OCI-LY1 (cell line): Measurements from ENCODE around the gene CNNM3.

Experiments used
- H2AFZ ChIP-seq: fragments of 200-600 bp; sonication (generic), shearing (Covaris generic); 2 replicates; pipeline ENCODE4 v1.6.0; 2014; ENCODE audit warnings: antibody characterized with exemption, mild to moderate bottlenecking, low read length
- H3F3A ChIP-seq: fragments of 200-600 bp; sonication (generic), shearing (Covaris generic); 2 replicates; pipeline ENCODE4 v1.6.0; 2014; ENCODE audit warnings: mild to moderate bottlenecking, antibody characterized with exemption, low read length, moderate library complexity; ENCODE audit not compliant: insufficient read depth
- H3K27ac ChIP-seq: fragments of 200-600 bp; sonication (generic); 2 replicates; pipeline ENCODE4 v1.5.1; 2014; ENCODE audit warnings: low read length, mixed run types, mild to moderate bottlenecking, low read depth; ENCODE audit not compliant: poor library complexity, severe bottlenecking
- H3K27me3 ChIP-seq: fragments of 200-600 bp; sonication (generic); 2 replicates; pipeline ENCODE4 v1.6.0; 2014; ENCODE audit warnings: antibody characterized with exemption, mild to moderate bottlenecking, low read length, moderate library complexity; ENCODE audit not compliant: insufficient read depth
- H3K36me3 ChIP-seq: fragments of 200-600 bp; sonication (generic); 2 replicates; pipeline ENCODE4 v1.6.1; 2014; ENCODE audit warnings: mild to moderate bottlenecking, antibody characterized with exemption, low read length, moderate library complexity, mixed read lengths; ENCODE audit not compliant: insufficient read depth
- H3K4me1 ChIP-seq: fragments of 200-600 bp; sonication (generic); 2 replicates; pipeline ENCODE4 v1.5.1; 2014; ENCODE audit warnings: mild to moderate bottlenecking, low read length, moderate library complexity; ENCODE audit not compliant: insufficient read depth, severe bottlenecking
- H3K4me2 ChIP-seq: fragments of 200-600 bp; sonication (generic), shearing (Covaris generic); 2 replicates; pipeline ENCODE4 v1.6.1; 2014; ENCODE audit warnings: low read length
- H3K4me3 ChIP-seq: fragments of 200-600 bp; sonication (generic); 2 replicates; pipeline ENCODE4 v1.5.1; 2014; ENCODE audit warnings: low read length, low read depth, mild to moderate bottlenecking, mixed read lengths; ENCODE audit not compliant: poor library complexity, severe bottlenecking
- H3K79me2 ChIP-seq: fragments of 200-600 bp; shearing (Covaris generic); 2 replicates; pipeline ENCODE4 v1.6.1; 2016; ENCODE audit warnings: mixed run types, low read length, mixed read lengths; ENCODE audit not compliant: insufficient read depth
- H3K9ac ChIP-seq: fragments of 200-600 bp; sonication (generic), shearing (Covaris generic); 2 replicates; pipeline ENCODE4 v1.6.1; 2014; ENCODE audit warnings: mild to moderate bottlenecking, low read length, mixed read lengths
- H3K9me2 ChIP-seq: fragments of 200-600 bp; sonication (generic), shearing (Covaris generic); 2 replicates; pipeline ENCODE4 v1.6.1; 2014; ENCODE audit warnings: low read depth, mild to moderate bottlenecking, low read length, mixed read lengths
- H3K9me3 ChIP-seq: fragments of 200-600 bp; shearing (Covaris generic); 2 replicates; pipeline ENCODE4 v1.6.1; 2014; ENCODE audit warnings: low read length, mixed read lengths
- H4K20me1 ChIP-seq: fragments of 200-600 bp; sonication (generic), shearing (Covaris generic); 2 replicates; pipeline ENCODE4 v1.6.0; 2016; ENCODE audit warnings: mild to moderate bottlenecking, low read length; ENCODE audit not compliant: insufficient read depth
- CTCF ChIP-seq: fragments of 200-600 bp; sonication (generic), shearing (Covaris generic); IDR thresholded peaks from 2 replicates; pipeline ENCODE4 v1.5.1; 2017; ENCODE audit warnings: mild to moderate bottlenecking, antibody characterized with exemption, low read length, moderate library complexity, mixed read lengths
- EZH2 ChIP-seq: fragments of 200-600 bp; sonication (generic), shearing (Covaris generic); IDR thresholded peaks from 2 replicates; pipeline ENCODE4 v1.8.0; 2017; ENCODE audit warnings: borderline replicate concordance, mixed run types, mild to moderate bottlenecking, antibody characterized with exemption, low read length, moderate library complexity, mixed read lengths

Gene CNNM3

GRCh38 chr2:96863575-96864342 lies 47.7 kb downstream of the CNNM3 start:
- TF ChIP-seq CTCF (no peak), EZH2 (no peak)
- Histone ChIP-seq H4K20me1 (no peaks in the 10 kb centered on the region), H2AFZ (no peak overlapping the region), H3F3A (no peaks in the 10 kb centered on the region), H3K27ac (no peak overlapping the region), H3K4me1 (peaks cover 22% of the 10 kb centered on the region), H3K9me2 (no peaks in the 10 kb centered on the region), H3K4me2 (no peak overlapping the region), H3K27me3 (0 out of 2 replicates have a peak, but pooled peaks cover 18% of the 10 kb centered on the region), H3K36me3 (no peaks in the 10 kb centered on the region), H3K9me3 (no peaks in the 10 kb centered on the region), H3K4me3 (no peak overlapping the region), H3K79me2 (no peaks in the 10 kb centered on the region), H3K9ac (no peak overlapping the region)

- Histone ChIP-seq H3K4me3 (no peak overlapping the region), H3K9me3 (no peaks in the 10 kb centered on the region), H3K27me3 (0 out of 2 replicates have a peak, but pooled peaks cover 12% of the 10 kb centered on the region), H3K79me2 (no peaks in the 10 kb centered on the region), H3K4me2 (no peak overlapping the region), H3K27ac (no peak overlapping the region), H3K9ac (no peak overlapping the region), H3F3A (no peaks in the 10 kb centered on the region), H2AFZ (no peak overlapping the region), H3K36me3 (no peaks in the 10 kb centered on the region), H4K20me1 (no peaks in the 10 kb centered on the region), H3K9me2 (no peaks in the 10 kb centered on the region), H3K4me1 (peaks cover 25% of the 10 kb centered on the region)
- TF ChIP-seq EZH2 (no peak), CTCF (no peak)
Observed at GRCh38 chr2:96864343-96865091, 48.4 kb downstream of the CNNM3 start.

- Histone ChIP-seq H3K36me3 (no peaks in the 10 kb centered on the region), H3K4me2 (no peak overlapping the region), H3K27ac (no peak overlapping the region), H3K9me3 (no peaks in the 10 kb centered on the region), H3F3A (no peaks in the 10 kb centered on the region), H3K9ac (no peak overlapping the region), H4K20me1 (no peaks in the 10 kb centered on the region), H3K79me2 (no peaks in the 10 kb centered on the region), H3K4me3 (no peak overlapping the region), H3K27me3 (0 out of 2 replicates have a peak, but pooled peaks cover 12% of the 10 kb centered on the region), H3K4me1 (peaks cover 25% of the 10 kb centered on the region), H3K9me2 (no peaks in the 10 kb centered on the region), H2AFZ (no peak overlapping the region)
- TF ChIP-seq EZH2 (no peak), CTCF (no peak)
Observed at GRCh38 chr2:96865654-96866053, 49.6 kb downstream of the CNNM3 start.
